PC-9 (cell line): ENCODE results near the gene MYL7. TPM values are rescaled to one million over a fixed set of nuclear protein-coding genes. Genes with fewer than 3 reads are reported as not detected.

Source experiments
- BruUV-seq: library from RNA; stranded (reverse); fragments of 400-500 nt; replicated peaks from 2 replicates; lab custom pipeline; 2021; lab: Mats Ljungman, UMichigan
- CTCF ChIA-PET: fragments of 300-600 bp; sonication (Branson Sonifier 250); formaldehyde crosslinking; loops from one replicate; lab custom pipeline; 2022; ENCODE audit warnings: antibody characterized with exemption; lab: Charles Lee
- POLR2A ChIA-PET: fragments of 300-600 bp; sonication (Branson Sonifier 250); formaldehyde crosslinking; loops from one replicate; lab custom pipeline; 2022; ENCODE audit warnings: antibody characterized with exemption; ENCODE audit not compliant: unreplicated experiment; lab: Charles Lee
- DNase-seq, 2 experiments: peaks; one replicate each; pipeline versions ENCODE4 v3.0.0 to v3.0.0-alpha.2; 2015 to 2022; ENCODE audit warnings: mixed read lengths in 1 of 2
- H2AFZ ChIP-seq: fragments of 200-600 bp; sonication (generic); 2 replicates; pipeline ENCODE4 v1.8.1; 2017; ENCODE audit warnings: antibody characterized with exemption
- H3F3A ChIP-seq: fragments of 200-600 bp; sonication (generic); 2 replicates; pipeline ENCODE4 v1.8.1; 2017; ENCODE audit warnings: antibody characterized with exemption, mild to moderate bottlenecking, low read depth; ENCODE audit not compliant: insufficient read depth
- H3K27ac ChIP-seq: fragments of 200-600 bp; sonication (generic); 2 replicates; pipeline ENCODE4 v1.6.1; 2016; ENCODE audit warnings: mixed run types
- H3K27me3 ChIP-seq: fragments of 200-600 bp; sonication (generic); 2 replicates; pipeline ENCODE4 v1.6.1; 2016; ENCODE audit warnings: low read depth, mixed run types; ENCODE audit not compliant: insufficient read depth
- H3K36me3 ChIP-seq: fragments of 200-600 bp; sonication (generic); 2 replicates; pipeline ENCODE4 v1.6.1; 2016; ENCODE audit warnings: low read depth, mixed run types
- H3K4me1 ChIP-seq: fragments of 200-600 bp; sonication (generic); replicated peaks from 2 replicates; pipeline ENCODE4 v1.6.1; 2016; ENCODE audit warnings: mixed run types; ENCODE audit not compliant: insufficient read depth
- H3K4me2 ChIP-seq: fragments of 200-600 bp; sonication (generic); 2 replicates; pipeline ENCODE4 v1.6.1; 2017; ENCODE audit warnings: mixed run types
- H3K4me3 ChIP-seq: fragments of 200-600 bp; sonication (generic); 2 replicates; pipeline ENCODE4 v1.6.1; 2016; ENCODE audit warnings: mixed run types
- H3K79me2 ChIP-seq: fragments of 200-600 bp; sonication (generic); 2 replicates; pipeline ENCODE4 v1.6.1; 2017; ENCODE audit warnings: low read depth, mixed run types
- H3K9me2 ChIP-seq: fragments of 200-600 bp; sonication (generic); 2 replicates; pipeline ENCODE4 v1.8.1; 2017; ENCODE audit warnings: mild to moderate bottlenecking; ENCODE audit not compliant: insufficient read depth
- H3K9me3 ChIP-seq: fragments of 200-600 bp; sonication (generic); 2 replicates; pipeline ENCODE4 v1.8.1; 2016; ENCODE audit warnings: low read depth; ENCODE audit not compliant: insufficient read depth
- H4K20me1 ChIP-seq: fragments of 200-600 bp; sonication (generic); 2 replicates; pipeline ENCODE4 v1.8.1; 2017; ENCODE audit not compliant: insufficient read depth
- CTCF ChIP-seq: fragments of 200-600 bp; sonication (generic); conservative IDR thresholded peaks from 2 replicates; pipeline ENCODE4 v1.6.1; 2017; ENCODE audit warnings: mixed run types, antibody characterized with exemption, mild to moderate bottlenecking, moderate library complexity
- EZH2 ChIP-seq: fragments of 200-600 bp; sonication (generic); IDR thresholded peaks from 2 replicates; pipeline ENCODE4 v1.8.0; 2017; ENCODE audit warnings: antibody characterized with exemption, low read depth
- intact Hi-C: fragments of 100-400 bp; cut with micrococcal nuclease; formaldehyde crosslinking; loops from one replicate; pipeline ENCODE4 v1.10.0; 2022; ENCODE audit not compliant: unreplicated experiment
- total RNA-seq: library from RNA; stranded (reverse); gene quantifications from 2 replicates; pipeline ENCODE4 v1.2.3, GENCODE V29; 2021

Gene MYL7
- total RNA-seq, 1 experiment from 2014 or later: not detected

- ChIA-PET POLR2A (no interaction called here), CTCF (no interaction called here)
- no TSS peak for BruUV-seq
- intact Hi-C loops: no loop called here
- no peak for DNase-seq
- no peak overlapping the region for H3K4me2 ChIP-seq
- H3K4me3 ChIP-seq: no peak overlapping the region
- no peak overlapping the region for H2AFZ ChIP-seq
- no peaks in the 10 kb centered on the region for H3K36me3 ChIP-seq
- no peak overlapping the region for H3K27ac ChIP-seq
- H3K4me1 ChIP-seq: 0 out of 2 replicates have a peak, but pooled peaks cover 7% of the 10 kb centered on the region
- no peaks in the 10 kb centered on the region for H3K9me2 ChIP-seq
- no peaks in the 10 kb centered on the region for H3K27me3 ChIP-seq
- H3K9me3 ChIP-seq: no peaks in the 10 kb centered on the region
- TF ChIP-seq EZH2 (no peak), CTCF (no peak)
- H3F3A ChIP-seq: peaks cover 5% of the 10 kb centered on the region; the same call in 1 of the 2 replicates
- H4K20me1 ChIP-seq: no peaks in the 10 kb centered on the region
- H3K79me2 ChIP-seq: no peaks in the 10 kb centered on the region
Observed at GRCh38 chr7:44107116-44107960, 33.8 kb downstream of the MYL7 start.

DNA sequence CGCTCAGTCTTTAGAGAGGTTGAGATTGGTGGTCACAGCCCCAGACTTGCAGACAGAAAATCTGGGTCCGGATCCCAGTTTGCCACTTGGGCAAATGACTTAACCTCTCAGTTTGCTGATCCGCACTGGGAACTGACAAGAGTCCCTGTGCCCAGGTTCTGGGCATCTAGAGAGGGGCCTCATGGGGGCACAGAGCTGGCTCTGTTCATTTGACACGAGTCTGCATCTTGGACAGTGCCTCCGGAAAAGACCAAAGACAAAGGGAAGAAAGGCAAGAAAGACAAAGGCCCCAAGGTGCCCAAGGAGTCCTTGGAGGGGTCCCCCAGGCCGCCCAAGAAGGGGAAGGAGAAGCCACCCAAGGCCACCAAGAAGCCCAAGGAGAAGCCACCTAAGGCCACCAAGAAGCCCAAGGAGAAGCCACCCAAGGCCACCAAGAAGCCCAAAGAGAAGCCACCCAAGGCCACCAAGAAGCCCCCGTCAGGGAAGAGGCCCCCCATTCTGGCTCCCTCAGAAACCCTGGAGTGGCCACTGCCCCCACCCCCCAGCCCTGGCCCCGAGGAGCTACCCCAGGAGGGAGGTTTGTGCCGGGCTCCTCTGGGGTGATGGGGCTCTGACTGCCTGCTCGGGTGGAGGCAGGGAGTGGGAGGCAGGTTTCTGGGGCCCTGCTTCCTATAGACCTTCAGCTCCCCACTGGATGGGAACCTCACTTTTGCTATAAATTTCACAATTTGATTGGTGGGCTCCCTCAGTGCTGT, 34.6 kb downstream of the MYL7 start:
- no peak overlapping the region for H3K4me2 ChIP-seq
- 0 out of 2 replicates have a peak, but pooled peaks cover 7% of the 10 kb centered on the region for H3K4me1 ChIP-seq
- H3K4me3 ChIP-seq: no peak overlapping the region
- no peak for DNase-seq
- H4K20me1 ChIP-seq: no peaks in the 10 kb centered on the region
- no peaks in the 10 kb centered on the region for H3K27me3 ChIP-seq
- no peak overlapping the region for H2AFZ ChIP-seq
- TF ChIP-seq CTCF: no peak
- no peak for TF ChIP-seq EZH2
- H3K36me3 ChIP-seq: no peaks in the 10 kb centered on the region
- POLR2A ChIA-PET: interaction anchor here (0.6 kb wide), 1 partner anchor 156 kb away, joined by 3 read pairs; no protein-coding TSS in a partner anchor
- H3K9me3 ChIP-seq: no peaks in the 10 kb centered on the region
- intact Hi-C loops: no loop called here
- peaks cover 5% of the 10 kb centered on the region; the same call in 1 of the 2 replicates for H3F3A ChIP-seq
- H3K27ac ChIP-seq: no peak overlapping the region
- H3K9me2 ChIP-seq: no peaks in the 10 kb centered on the region
- H3K79me2 ChIP-seq: no peaks in the 10 kb centered on the region
- CTCF ChIA-PET: no interaction called here
- no TSS peak for BruUV-seq

DNA sequence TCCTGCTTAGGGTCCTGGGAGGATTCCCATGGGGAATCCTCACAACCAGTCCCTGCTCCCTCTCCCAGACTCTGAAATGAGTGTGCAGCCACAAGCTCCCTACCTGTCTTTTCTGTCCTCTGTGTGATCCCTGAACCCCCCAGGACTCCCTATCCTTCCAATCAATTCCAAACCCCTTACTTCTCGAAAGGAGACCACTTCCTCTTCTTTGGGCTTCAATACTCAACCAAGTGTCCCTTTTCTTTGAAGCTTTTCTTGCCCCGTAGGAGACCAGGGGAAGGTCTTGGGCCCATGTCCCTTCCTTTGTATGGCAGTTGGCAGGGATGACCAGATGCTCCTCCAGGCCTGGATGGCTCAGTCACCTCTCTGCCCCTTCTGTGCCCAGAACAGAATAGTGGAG, 35.3 kb downstream of the MYL7 start:
- H2AFZ ChIP-seq: no peak overlapping the region
- no peak overlapping the region for H3K4me2 ChIP-seq
- no peaks in the 10 kb centered on the region for H3K9me3 ChIP-seq
- H3K79me2 ChIP-seq: no peaks in the 10 kb centered on the region
- no peak overlapping the region for H3K27ac ChIP-seq
- TF ChIP-seq CTCF: no peak
- no peaks in the 10 kb centered on the region for H3K36me3 ChIP-seq
- H4K20me1 ChIP-seq: no peaks in the 10 kb centered on the region
- no peak for DNase-seq
- POLR2A ChIA-PET: interaction anchor here (0.5 to 0.7 kb wide), 3 partner anchors 30 to 155 kb away, joined by 3 to 11 read pairs (median 3); no protein-coding TSS in a partner anchor
- 0 out of 2 replicates have a peak, but pooled peaks cover 7% of the 10 kb centered on the region for H3K4me1 ChIP-seq
- no peak overlapping the region for H3K4me3 ChIP-seq
- no peaks in the 10 kb centered on the region for H3K27me3 ChIP-seq
- BruUV-seq: no TSS peak
- H3K9me2 ChIP-seq: no peaks in the 10 kb centered on the region
- CTCF ChIA-PET: interaction anchor here (0.6 to 0.7 kb wide), 2 partner anchors 104 to 858 kb away, joined by 5 to 6 read pairs; no protein-coding TSS in a partner anchor
- peaks cover 5% of the 10 kb centered on the region; the same call in 1 of the 2 replicates for H3F3A ChIP-seq
- intact Hi-C loops: no loop called here
